Neural progenitor cell (in vitro differentiated cells): ENCODE measurements around the gene MAST2.

Source experiments
- EZH2 ChIP-seq: fragments of 200-600 bp; sonication (generic); IDR thresholded peaks from 2 replicates; pipeline ENCODE4 v1.6.1; 2017; ENCODE audit warnings: antibody characterized with exemption, mild to moderate bottlenecking, moderate library complexity
- TF ChIP-seq, protein P1 (sequence below): fragments of 200-600 bp; sonication (generic); IDR thresholded peaks from 2 replicates; pipeline ENCODE4 v1.5.1; 2017; ENCODE audit warnings: antibody characterized with exemption, mild to moderate bottlenecking

DNA sequence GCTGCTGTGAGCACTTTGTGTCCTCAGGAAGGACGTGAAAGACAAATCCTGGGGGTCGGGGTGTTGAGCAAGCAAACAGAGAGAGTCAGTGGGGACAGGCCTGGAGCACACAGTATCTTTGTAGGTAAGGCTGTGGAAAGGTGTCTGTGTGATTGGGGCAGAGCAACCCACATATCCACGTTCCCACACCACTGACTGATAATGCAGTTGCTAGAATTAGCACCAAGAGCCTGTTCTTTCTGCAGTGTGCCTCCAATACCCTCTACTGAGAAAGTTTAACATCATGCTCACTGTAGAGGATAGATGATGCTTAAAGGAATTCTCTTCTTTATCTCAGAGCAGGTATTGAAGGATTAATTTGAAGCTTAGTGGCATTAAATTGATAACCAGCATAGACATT, 167.9 kb downstream of the MAST2 start:
- TF ChIP-seq, protein P1, sequence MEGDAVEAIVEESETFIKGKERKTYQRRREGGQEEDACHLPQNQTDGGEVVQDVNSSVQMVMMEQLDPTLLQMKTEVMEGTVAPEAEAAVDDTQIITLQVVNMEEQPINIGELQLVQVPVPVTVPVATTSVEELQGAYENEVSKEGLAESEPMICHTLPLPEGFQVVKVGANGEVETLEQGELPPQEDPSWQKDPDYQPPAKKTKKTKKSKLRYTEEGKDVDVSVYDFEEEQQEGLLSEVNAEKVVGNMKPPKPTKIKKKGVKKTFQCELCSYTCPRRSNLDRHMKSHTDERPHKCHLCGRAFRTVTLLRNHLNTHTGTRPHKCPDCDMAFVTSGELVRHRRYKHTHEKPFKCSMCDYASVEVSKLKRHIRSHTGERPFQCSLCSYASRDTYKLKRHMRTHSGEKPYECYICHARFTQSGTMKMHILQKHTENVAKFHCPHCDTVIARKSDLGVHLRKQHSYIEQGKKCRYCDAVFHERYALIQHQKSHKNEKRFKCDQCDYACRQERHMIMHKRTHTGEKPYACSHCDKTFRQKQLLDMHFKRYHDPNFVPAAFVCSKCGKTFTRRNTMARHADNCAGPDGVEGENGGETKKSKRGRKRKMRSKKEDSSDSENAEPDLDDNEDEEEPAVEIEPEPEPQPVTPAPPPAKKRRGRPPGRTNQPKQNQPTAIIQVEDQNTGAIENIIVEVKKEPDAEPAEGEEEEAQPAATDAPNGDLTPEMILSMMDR: no peak
- no peak for TF ChIP-seq EZH2
